Caco-2 (cell line): ENCODE results near the gene PTGES3. TPM values are rescaled to one million over a fixed set of nuclear protein-coding genes. Genes with fewer than 3 reads are reported as not detected.

Experiments used
- BruUV-seq: library from RNA; stranded (reverse); fragments of 400-500 nt; replicated peaks from 2 replicates; lab custom pipeline; 2021; lab: Mats Ljungman, UMichigan
- CTCF ChIA-PET: fragments of 300-600 bp; sonication (Branson Sonifier 250); formaldehyde crosslinking; loops from one replicate; lab custom pipeline; 2022; ENCODE audit warnings: antibody characterized with exemption; lab: Charles Lee
- POLR2A ChIA-PET: fragments of 300-600 bp; sonication (Branson Sonifier 250); formaldehyde crosslinking; loops from one replicate; lab custom pipeline; 2022; ENCODE audit warnings: antibody characterized with exemption; lab: Charles Lee
- DNase-seq, 2 experiments: peaks; one replicate each; pipeline versions ENCODE4 v3.0.0 to v3.0.0-alpha.2; 2020 to 2022
- H3K27me3 ChIP-seq: replicated peaks from 2 replicates; pipeline ENCODE4 v1.6.0; 2011; ENCODE audit warnings: low read length; ENCODE audit not compliant: control insufficient read depth, insufficient read depth
- H3K36me3 ChIP-seq: 2 replicates; pipeline ENCODE4 v1.5.1; 2011; ENCODE audit warnings: low read length; ENCODE audit not compliant: control insufficient read depth, insufficient read depth
- H3K4me1 ChIP-seq: fragments of 250-450 bp; sonication (Bioruptor Pico); 2 replicates; pipeline ENCODE4 v1.5.1; 2020; ENCODE audit warnings: mild to moderate bottlenecking
- H3K4me3 ChIP-seq: 2 replicates; pipeline ENCODE4 v1.5.1; 2011; ENCODE audit warnings: low read depth, mild to moderate bottlenecking, control low read depth, low read length
- H3K9me3 ChIP-seq: fragments of 250-450 bp; sonication (Bioruptor Pico); 2 replicates; pipeline ENCODE4 v1.5.1; 2020; ENCODE audit warnings: mild to moderate bottlenecking, moderate library complexity
- H3K27ac Mint-ChIP-seq: one replicate; pipeline ENCODE4 v1.8.0; 2022; ENCODE audit warnings: mixed read lengths; ENCODE audit not compliant: unreplicated experiment
- H3K27me3 Mint-ChIP-seq: one replicate; pipeline ENCODE4 v1.8.0; 2022; ENCODE audit warnings: mixed read lengths; ENCODE audit not compliant: insufficient read depth, unreplicated experiment
- H3K36me3 Mint-ChIP-seq: one replicate; pipeline ENCODE4 v1.8.0; 2022; ENCODE audit warnings: mild to moderate bottlenecking, mixed read lengths; ENCODE audit not compliant: insufficient read depth, unreplicated experiment
- H3K4me1 Mint-ChIP-seq: one replicate; pipeline ENCODE4 v1.8.0; 2022; ENCODE audit warnings: low read depth, mixed read lengths; ENCODE audit not compliant: unreplicated experiment
- H3K4me3 Mint-ChIP-seq: one replicate; pipeline ENCODE4 v1.8.0; 2022; ENCODE audit warnings: mild to moderate bottlenecking, moderate library complexity, mixed read lengths; ENCODE audit not compliant: unreplicated experiment
- H3K9me3 Mint-ChIP-seq: one replicate; pipeline ENCODE4 v1.8.0; 2022; ENCODE audit warnings: mixed read lengths; ENCODE audit not compliant: unreplicated experiment
- CTCF ChIP-seq, 2 experiments: fragments of 200-600 bp in 1 of 2; IDR thresholded peaks; 1 replicate in 1 of 2; 2 replicates in 1 of 2; pipeline versions ENCODE4 v1.5.1 to v1.8.0; 2011 to 2022; ENCODE audit warnings: antibody characterized with exemption in 1 of 2, control low read depth in 1 of 2, inconsistent platforms in 1 of 2, low read depth in 1 of 2, low read length in 1 of 2, mild to moderate bottlenecking in 1 of 2, moderate library complexity in 1 of 2; ENCODE audit not compliant: insufficient read depth in 1 of 2, severe bottlenecking in 1 of 2, unreplicated experiment in 1 of 2
- intact Hi-C: fragments of 100-400 bp; cut with micrococcal nuclease; formaldehyde crosslinking; loops from one replicate; pipeline ENCODE4 v1.10.0; 2022; ENCODE audit not compliant: unreplicated experiment
- total RNA-seq: library from RNA; stranded (reverse); gene quantifications from 2 replicates; pipeline ENCODE4 v1.2.3, GENCODE V29; 2022

The PTGES3 gene
- total RNA-seq, 1 experiment from 2014 or later = 242 TPM

- Mint-ChIP-seq H3K4me3 (peak overlapping the region; percentile 78), H3K4me1 (peaks cover 17% of the 10 kb centered on the region), H3K9me3 (no peaks in the 10 kb centered on the region), H3K36me3 (peaks cover 57% of the 10 kb centered on the region), H3K27me3 (no peaks in the 10 kb centered on the region), H3K27ac (peak overlapping the region; percentile 46)
- CTCF ChIA-PET = interaction anchor here (0.6 to 1.2 kb wide), 7 partner anchors 8 to 483 kb away, joined by 3 to 8 read pairs (median 4); partner anchors contain the start of genes RBMS2 and STAT6
- intact Hi-C loops = no loop called here
- no peaks in the 10 kb centered on the region; the same call in 1 of the 2 replicates for H3K36me3 ChIP-seq
- H3K27me3 ChIP-seq = no peaks in the 10 kb centered on the region
- peaks cover 28% of the 10 kb centered on the region for H3K4me1 ChIP-seq
- peak in 1 of 2 experiments; percentile 42 for DNase-seq
- H3K4me3 ChIP-seq = peak overlapping the region; percentile 95
- POLR2A ChIA-PET = interaction anchor here (0.6 to 1.4 kb wide), 4 partner anchors 8 to 108 kb away, joined by 3 to 8 read pairs (median 6); no protein-coding TSS in a partner anchor
- BruUV-seq = TSS peak; percentile 22
- TF ChIP-seq CTCF (IDR thresholded peaks at IDR 0.05; ENCODE audit: insufficient read depth in 1 of 2, low read depth in 1 of 2, low read length in 1 of 2, severe bottlenecking in 1 of 2, unreplicated experiment in 1 of 2) = no peak
- H3K9me3 ChIP-seq = no peaks in the 10 kb centered on the region
These were observed 59.2 kb downstream of the PTGES3 start for GRCh38 chr12:56628671-56629458.

GRCh38 chr12:56626701-56627100, 61.4 kb downstream of the PTGES3 start:
- Histone ChIP-seq H3K36me3 (no peaks in the 10 kb centered on the region; the same call in 1 of the 2 replicates), H3K27me3 (no peaks in the 10 kb centered on the region), H3K9me3 (no peaks in the 10 kb centered on the region), H3K4me1 (peaks cover 6% of the 10 kb centered on the region; the same call in 1 of the 2 replicates), H3K4me3 (no peak overlapping the region)
- intact Hi-C loops = no loop called here
- no peaks in the 10 kb centered on the region for H3K9me3 Mint-ChIP-seq
- H3K27ac Mint-ChIP-seq = no peak overlapping the region
- BruUV-seq = no TSS peak
- no peak overlapping the region for H3K4me3 Mint-ChIP-seq
- POLR2A ChIA-PET = no interaction called here
- DNase-seq = no peak
- no peaks in the 10 kb centered on the region for H3K27me3 Mint-ChIP-seq
- H3K36me3 Mint-ChIP-seq = peaks cover 60% of the 10 kb centered on the region
- no peak for TF ChIP-seq CTCF (IDR thresholded peaks at IDR 0.05; ENCODE audit: insufficient read depth in 1 of 2, low read depth in 1 of 2, low read length in 1 of 2, severe bottlenecking in 1 of 2, unreplicated experiment in 1 of 2)
- peaks cover 10% of the 10 kb centered on the region for H3K4me1 Mint-ChIP-seq
- CTCF ChIA-PET = no interaction called here

GRCh38 chr12:56622535-56622934, 65.5 kb downstream of the PTGES3 start:
- Mint-ChIP-seq H3K9me3 (no peaks in the 10 kb centered on the region), H3K27ac (no peak overlapping the region), H3K4me1 (no peaks in the 10 kb centered on the region), H3K36me3 (peaks cover 56% of the 10 kb centered on the region), H3K27me3 (no peaks in the 10 kb centered on the region), H3K4me3 (no peak overlapping the region)
- no TSS peak for BruUV-seq
- Histone ChIP-seq H3K4me1 (no peaks in the 10 kb centered on the region), H3K27me3 (no peaks in the 10 kb centered on the region), H3K9me3 (no peaks in the 10 kb centered on the region), H3K4me3 (no peak overlapping the region), H3K36me3 (no peaks in the 10 kb centered on the region; the same call in 1 of the 2 replicates)
- DNase-seq = no peak
- intact Hi-C loops = no loop called here
- POLR2A ChIA-PET = interaction anchor here (1.0 kb wide), 1 partner anchor 21 kb away, joined by 3 read pairs; no protein-coding TSS in a partner anchor
- TF ChIP-seq CTCF (IDR thresholded peaks at IDR 0.05; ENCODE audit: insufficient read depth in 1 of 2, low read depth in 1 of 2, low read length in 1 of 2, severe bottlenecking in 1 of 2, unreplicated experiment in 1 of 2) = no peak
- CTCF ChIA-PET = no interaction called here
